IPS-20b (cell line): ENCODE data around the gene PDHX.

ENCODE experiments used
- H3K27ac ChIP-seq: one replicate; pipeline ENCODE4 v1.5.1; 2013; ENCODE audit warnings: low read length
- H3K27me3 ChIP-seq: 2 replicates; pipeline ENCODE4 v1.6.1; 2013; ENCODE audit warnings: mild to moderate bottlenecking, low read length, inconsistent platforms; ENCODE audit not compliant: insufficient read depth
- H3K36me3 ChIP-seq: 2 replicates; pipeline ENCODE4 v1.6.1; 2013; ENCODE audit warnings: low read depth, mild to moderate bottlenecking, inconsistent platforms, low read length, moderate library complexity; ENCODE audit not compliant: insufficient read depth
- H3K4me1 ChIP-seq: 2 replicates; pipeline ENCODE4 v1.6.1; 2013; ENCODE audit warnings: mild to moderate bottlenecking, control low read depth, inconsistent platforms, low read length, moderate library complexity; ENCODE audit not compliant: insufficient read depth
- H3K4me3 ChIP-seq: 2 replicates; pipeline ENCODE4 v1.5.1; 2013; ENCODE audit warnings: mild to moderate bottlenecking, low read length, inconsistent platforms
- H3K9ac ChIP-seq: 2 replicates; pipeline ENCODE4 v1.6.1; 2013; ENCODE audit warnings: low read depth, mild to moderate bottlenecking, inconsistent platforms, low read length, moderate library complexity
- H3K9me3 ChIP-seq: 2 replicates; pipeline ENCODE4 v1.6.1; 2013; ENCODE audit warnings: mild to moderate bottlenecking, low read depth, low read length, inconsistent platforms; ENCODE audit not compliant: insufficient read depth

The PDHX gene

DNA sequence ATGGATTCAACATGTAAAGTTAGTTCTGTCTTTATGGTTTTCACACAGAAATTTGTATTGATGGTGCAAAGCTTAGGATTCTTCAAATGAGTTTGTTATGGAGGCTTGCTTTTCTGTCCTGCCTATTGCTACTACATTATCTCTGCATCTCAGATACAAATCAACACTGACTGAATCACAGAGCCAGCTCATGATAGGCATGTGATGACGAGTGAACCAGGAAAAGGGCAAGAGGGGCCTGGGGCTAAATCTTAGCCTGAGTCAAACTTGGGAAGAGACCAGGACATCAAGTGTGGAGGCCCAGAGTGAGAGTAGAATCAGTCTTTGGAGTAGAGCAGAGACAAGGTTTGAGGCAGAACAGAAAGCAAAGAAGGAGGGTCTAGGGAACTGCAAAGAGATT lies 115.4 kb downstream of the PDHX start:
- Histone ChIP-seq H3K9ac (no peak overlapping the region), H3K4me1 (no peaks in the 10 kb centered on the region; the same call in 1 of the 2 replicates), H3K4me3 (no peak overlapping the region), H3K36me3 (no peaks in the 10 kb centered on the region), H3K27ac (no peak overlapping the region), H3K27me3 (no peaks in the 10 kb centered on the region), H3K9me3 (no peaks in the 10 kb centered on the region)

DNA sequence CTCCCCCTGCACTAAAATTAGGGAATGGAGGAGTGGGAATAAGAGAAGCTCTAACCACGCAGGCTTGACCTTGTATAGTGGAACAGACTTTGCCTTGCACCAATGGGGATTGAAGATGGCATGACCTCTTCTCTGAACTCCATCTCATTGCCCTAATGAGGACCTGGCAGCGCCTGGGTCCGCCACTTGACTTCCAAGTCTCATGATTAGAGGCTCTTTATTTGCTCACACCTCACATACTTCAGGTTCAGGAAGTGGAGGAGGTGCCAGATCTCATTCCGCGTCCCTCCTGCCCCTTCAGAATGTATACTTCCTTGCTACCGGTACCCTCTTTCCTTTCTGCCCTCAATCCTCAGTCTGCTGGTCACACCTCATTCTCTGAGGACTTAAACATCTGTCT lies 116.6 kb downstream of the PDHX start:
- H3K9ac ChIP-seq: no peak overlapping the region
- H3K27ac ChIP-seq: no peak overlapping the region
- H3K27me3 ChIP-seq: no peaks in the 10 kb centered on the region
- H3K9me3 ChIP-seq: no peaks in the 10 kb centered on the region
- H3K36me3 ChIP-seq: no peaks in the 10 kb centered on the region
- no peaks in the 10 kb centered on the region; the same call in 1 of the 2 replicates for H3K4me1 ChIP-seq
- no peak overlapping the region for H3K4me3 ChIP-seq

DNA sequence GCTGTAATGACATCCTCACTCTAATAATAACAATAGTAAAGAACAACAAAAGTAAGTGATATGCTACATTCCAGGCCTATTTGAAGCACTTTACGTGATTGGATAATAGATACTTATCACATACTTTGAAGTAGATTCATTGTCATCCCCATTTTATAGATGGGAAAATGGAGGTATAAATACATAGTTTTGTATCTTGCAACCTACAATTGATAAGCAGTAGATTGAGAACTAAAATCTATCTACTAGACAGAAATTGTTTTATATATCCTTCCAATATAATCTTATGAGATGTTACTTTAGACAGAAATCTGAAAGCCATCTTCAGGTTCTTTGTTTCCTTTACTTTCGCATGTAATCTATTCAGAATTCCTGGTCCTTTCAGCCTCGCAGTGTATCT lies 118.0 kb downstream of the PDHX start:
- Histone ChIP-seq H3K9ac (no peak overlapping the region), H3K36me3 (no peaks in the 10 kb centered on the region), H3K4me1 (no peaks in the 10 kb centered on the region; the same call in 1 of the 2 replicates), H3K27me3 (no peaks in the 10 kb centered on the region), H3K27ac (no peak overlapping the region), H3K9me3 (no peaks in the 10 kb centered on the region), H3K4me3 (no peak overlapping the region)

DNA sequence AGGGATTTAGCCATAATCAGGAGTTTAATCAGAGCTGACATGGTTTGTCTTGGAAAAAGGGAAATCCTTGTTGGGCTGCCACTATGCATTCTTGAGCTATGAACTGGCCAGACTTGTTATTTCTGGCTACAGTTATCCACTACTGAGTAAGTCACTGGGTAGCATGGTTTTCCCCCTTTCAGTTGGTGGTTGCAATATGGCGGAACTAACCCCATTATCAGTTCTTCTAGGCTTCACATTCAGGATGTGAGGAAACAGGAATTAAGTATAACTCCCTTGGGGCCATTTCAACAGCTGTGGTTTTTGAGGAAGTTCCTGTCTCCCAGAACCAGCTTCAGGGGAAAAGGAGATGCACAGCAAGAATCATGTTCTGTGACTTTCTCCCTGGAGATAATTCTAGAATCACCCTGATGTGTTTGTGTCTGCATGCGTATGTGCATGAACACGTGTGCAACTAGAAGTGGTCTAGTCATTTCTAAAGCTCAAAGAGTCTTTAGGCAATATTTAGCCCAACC lies 119.5 kb downstream of the PDHX start:
- H3K36me3 ChIP-seq: no peaks in the 10 kb centered on the region
- H3K9me3 ChIP-seq: no peaks in the 10 kb centered on the region
- H3K27ac ChIP-seq: no peak overlapping the region
- no peaks in the 10 kb centered on the region; the same call in 1 of the 2 replicates for H3K4me1 ChIP-seq
- H3K4me3 ChIP-seq: no peak overlapping the region
- H3K9ac ChIP-seq: no peak overlapping the region
- no peaks in the 10 kb centered on the region for H3K27me3 ChIP-seq

DNA sequence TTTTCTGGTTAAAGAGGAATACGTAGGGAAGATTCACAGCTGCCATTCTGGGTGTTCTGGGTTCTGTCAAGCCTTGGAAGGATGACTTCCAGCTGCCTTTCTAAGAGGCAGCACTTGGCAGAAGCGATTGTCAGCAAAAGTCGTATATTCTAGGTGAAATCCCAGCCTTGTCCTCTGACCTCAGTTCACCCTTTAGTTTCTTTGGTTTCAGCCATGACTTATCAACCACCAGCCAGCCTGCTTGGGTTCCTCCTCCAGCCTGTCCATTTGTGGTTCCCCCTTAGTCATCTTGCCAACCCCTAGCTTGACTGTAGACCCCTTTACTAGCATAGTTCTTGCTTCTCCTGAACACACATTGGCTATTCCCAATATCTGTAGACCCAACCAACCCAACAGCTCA lies 120.2 kb downstream of the PDHX start:
- Histone ChIP-seq H3K27me3 (no peaks in the 10 kb centered on the region), H3K9me3 (no peaks in the 10 kb centered on the region), H3K4me1 (no peaks in the 10 kb centered on the region; the same call in 1 of the 2 replicates), H3K9ac (no peak overlapping the region), H3K27ac (no peak overlapping the region), H3K36me3 (no peaks in the 10 kb centered on the region), H3K4me3 (no peak overlapping the region)

DNA sequence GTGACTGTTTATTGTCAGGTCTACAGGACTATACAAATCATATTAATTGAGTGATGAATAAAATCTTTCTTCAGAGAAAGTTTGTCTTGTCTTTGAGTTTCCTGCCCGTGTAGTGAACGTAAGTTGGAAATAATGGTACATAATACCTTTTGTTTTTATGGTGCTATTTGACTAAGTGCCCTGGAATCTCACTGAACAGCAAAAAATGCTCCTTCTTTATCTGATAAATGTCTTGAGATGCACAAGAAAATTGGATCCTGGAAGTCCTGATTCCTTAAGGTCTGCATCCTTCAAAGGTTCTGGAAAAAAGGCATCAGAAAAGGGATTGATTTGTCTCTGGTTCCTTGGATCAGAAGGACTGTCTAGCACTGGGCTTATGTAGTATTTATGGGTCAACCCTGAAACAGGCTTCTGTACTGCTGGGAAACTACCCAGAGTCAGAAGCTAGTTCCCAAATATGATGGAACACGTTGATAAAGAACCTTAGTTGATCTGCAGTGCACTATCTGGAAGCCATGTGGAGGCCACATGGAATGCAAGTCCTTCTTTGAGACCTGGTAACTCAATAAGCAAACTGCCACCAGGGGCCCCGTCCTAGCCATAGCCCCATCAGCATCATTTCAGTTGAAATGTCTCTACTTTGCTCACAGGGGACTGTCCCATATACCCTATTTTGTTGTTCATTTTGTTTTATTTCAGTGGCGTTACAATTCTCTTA lies 122.0 kb downstream of the PDHX start:
- no peak overlapping the region for H3K9ac ChIP-seq
- no peak overlapping the region for H3K4me3 ChIP-seq
- H3K36me3 ChIP-seq: no peaks in the 10 kb centered on the region
- H3K9me3 ChIP-seq: no peaks in the 10 kb centered on the region
- H3K27me3 ChIP-seq: no peaks in the 10 kb centered on the region
- H3K4me1 ChIP-seq: no peaks in the 10 kb centered on the region
- H3K27ac ChIP-seq: no peak overlapping the region

DNA sequence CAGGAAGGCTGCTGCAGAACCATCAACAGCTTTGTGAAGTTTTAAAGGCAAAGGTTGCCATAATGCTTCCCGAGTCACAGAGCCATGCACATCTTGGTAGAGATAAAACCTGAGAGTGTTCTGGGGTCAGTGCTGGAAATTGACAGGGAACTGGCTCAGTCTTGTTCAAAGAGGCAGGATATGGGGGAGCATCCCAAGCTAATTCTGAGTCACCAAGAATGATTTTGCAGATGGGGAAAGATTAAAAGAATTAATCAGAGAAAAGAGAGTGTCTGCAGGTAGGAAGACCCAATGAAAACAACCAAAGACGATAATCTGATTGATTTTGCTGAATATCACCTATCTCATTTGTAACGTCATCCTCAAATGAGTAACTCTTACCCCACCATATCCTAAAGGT lies 122.7 kb downstream of the PDHX start:
- Histone ChIP-seq H3K4me3 (no peak overlapping the region), H3K27ac (no peak overlapping the region), H3K36me3 (no peaks in the 10 kb centered on the region), H3K9ac (no peak overlapping the region), H3K9me3 (no peaks in the 10 kb centered on the region), H3K4me1 (no peaks in the 10 kb centered on the region), H3K27me3 (no peaks in the 10 kb centered on the region)

DNA sequence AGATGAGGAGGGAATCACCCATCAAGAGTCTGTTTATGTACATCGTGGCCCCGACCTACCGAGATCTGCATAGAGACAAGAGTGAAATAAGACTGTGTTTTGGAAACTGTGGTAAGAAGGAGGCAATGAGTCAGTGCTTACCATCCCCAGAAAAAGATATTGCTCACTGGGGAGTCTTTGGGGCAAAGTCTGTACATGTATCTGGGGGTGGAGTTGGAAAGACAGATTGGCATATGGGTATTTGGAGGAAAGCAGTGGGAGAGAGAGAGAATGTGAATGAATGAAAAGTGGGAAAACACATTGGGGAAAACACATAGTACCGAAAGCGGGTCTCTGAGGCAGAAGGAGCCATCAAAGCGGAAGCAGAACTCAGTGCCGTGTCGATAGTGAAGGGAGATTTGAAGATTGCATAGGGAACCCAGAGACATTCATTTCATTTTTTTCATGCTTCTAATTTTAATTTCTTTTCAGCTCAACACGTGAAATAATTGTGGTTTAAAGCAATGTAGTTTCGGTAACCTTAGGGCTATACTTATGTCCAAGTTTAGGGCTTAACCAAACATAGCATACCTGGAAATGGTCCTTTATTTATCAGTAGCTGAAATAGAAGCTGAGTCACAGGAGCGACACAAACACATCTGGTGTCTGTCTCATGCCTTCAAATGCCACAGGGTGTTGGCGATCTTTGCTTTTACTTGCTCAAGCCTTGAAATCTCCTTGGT lies 124.0 kb downstream of the PDHX start:
- H3K9me3 ChIP-seq: no peaks in the 10 kb centered on the region
- H3K4me3 ChIP-seq: no peak overlapping the region
- H3K36me3 ChIP-seq: no peaks in the 10 kb centered on the region
- H3K4me1 ChIP-seq: no peaks in the 10 kb centered on the region
- H3K9ac ChIP-seq: no peak overlapping the region
- no peak overlapping the region for H3K27ac ChIP-seq
- no peaks in the 10 kb centered on the region for H3K27me3 ChIP-seq

DNA sequence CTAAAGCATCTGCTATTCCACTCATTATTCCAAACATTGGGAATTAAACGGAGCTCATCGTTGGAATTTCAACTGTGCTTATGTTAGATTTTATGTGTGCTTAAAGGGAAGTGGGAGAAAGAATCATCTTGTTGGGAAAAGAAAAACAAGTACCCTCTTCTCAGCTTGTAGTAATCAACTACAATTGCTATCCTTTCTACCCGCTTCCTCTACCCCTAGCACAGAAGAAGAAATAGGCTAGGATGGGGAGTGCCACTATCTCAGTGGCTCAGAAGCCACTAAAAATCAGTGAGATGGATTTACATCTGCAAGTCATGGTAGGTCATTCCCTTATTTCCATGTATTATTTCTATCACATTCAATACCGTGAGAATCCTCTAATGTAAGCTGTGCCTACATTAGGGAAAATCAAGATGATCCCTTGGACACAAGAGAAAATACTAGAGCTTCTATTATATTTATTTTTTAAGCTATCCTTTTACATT lies 124.7 kb downstream of the PDHX start:
- no peaks in the 10 kb centered on the region for H3K36me3 ChIP-seq
- no peaks in the 10 kb centered on the region for H3K4me1 ChIP-seq
- H3K9me3 ChIP-seq: no peaks in the 10 kb centered on the region
- H3K27me3 ChIP-seq: no peaks in the 10 kb centered on the region
- H3K4me3 ChIP-seq: no peak overlapping the region
- H3K27ac ChIP-seq: no peak overlapping the region
- H3K9ac ChIP-seq: no peak overlapping the region

DNA sequence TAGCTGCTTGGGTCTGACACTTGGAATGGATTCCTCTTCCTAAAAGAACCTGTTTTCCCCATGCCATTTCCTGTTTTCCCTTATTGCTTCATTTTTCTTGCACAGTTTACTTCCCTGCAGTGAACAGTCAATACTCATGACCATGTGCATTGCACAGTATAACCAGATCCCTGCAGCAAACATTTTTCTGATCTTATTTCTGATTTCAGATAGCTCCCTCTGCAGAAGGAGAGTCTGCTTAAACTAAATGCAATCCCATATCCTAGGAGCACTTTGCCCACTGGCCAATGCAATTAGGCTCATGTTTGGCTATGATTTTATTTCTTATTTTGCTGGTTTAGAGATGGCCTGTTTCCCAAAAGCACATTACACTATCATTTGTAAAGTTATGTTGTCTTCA lies 125.8 kb downstream of the PDHX start:
- Histone ChIP-seq H3K36me3 (no peaks in the 10 kb centered on the region), H3K27ac (no peak overlapping the region), H3K4me3 (no peak overlapping the region), H3K27me3 (no peaks in the 10 kb centered on the region), H3K4me1 (no peaks in the 10 kb centered on the region), H3K9me3 (no peaks in the 10 kb centered on the region), H3K9ac (no peak overlapping the region)

DNA sequence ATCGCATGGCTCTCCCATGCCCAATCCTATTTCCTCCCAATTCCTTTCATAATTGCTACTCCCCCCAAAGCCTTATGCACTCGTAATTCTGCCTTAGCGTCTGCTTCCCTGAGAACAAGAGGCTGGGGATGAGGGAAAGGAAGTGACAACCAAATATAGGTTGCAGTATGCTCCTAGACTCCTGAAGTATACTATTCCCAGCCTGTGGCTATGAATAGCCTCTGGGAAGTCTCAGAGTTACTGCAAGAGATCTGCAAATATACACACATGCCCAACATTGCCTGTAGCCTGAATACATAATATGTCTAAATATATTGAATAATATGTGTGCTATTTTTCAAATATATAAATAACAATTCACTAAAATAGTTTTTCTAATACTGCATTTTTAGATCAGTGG lies 126.5 kb downstream of the PDHX start:
- Histone ChIP-seq H3K4me1 (no peaks in the 10 kb centered on the region), H3K27ac (no peak overlapping the region), H3K27me3 (no peaks in the 10 kb centered on the region), H3K4me3 (no peak overlapping the region), H3K9me3 (no peaks in the 10 kb centered on the region), H3K9ac (no peak overlapping the region), H3K36me3 (no peaks in the 10 kb centered on the region)

DNA sequence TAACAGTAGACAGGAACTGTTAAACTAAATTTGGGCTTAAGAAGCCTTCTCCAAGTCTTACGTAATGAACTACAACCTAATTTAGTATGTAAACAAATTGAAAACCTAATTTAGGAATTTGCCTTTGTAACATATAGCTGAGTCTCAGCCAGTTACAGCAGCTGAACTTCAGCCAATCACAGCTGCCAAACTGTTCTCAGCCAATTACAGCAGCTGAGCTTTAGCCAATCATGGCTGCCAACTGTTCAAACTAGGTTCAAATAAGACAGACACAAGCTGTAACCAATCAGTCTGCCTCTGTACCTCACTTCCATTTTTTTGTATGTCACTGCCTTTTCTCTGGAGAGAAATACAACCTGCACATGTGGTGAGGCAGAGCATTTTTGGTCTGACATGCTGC lies 127.5 kb downstream of the PDHX start:
- H3K4me3 ChIP-seq: no peak overlapping the region
- no peaks in the 10 kb centered on the region for H3K4me1 ChIP-seq
- no peaks in the 10 kb centered on the region for H3K27me3 ChIP-seq
- no peaks in the 10 kb centered on the region for H3K36me3 ChIP-seq
- no peak overlapping the region for H3K27ac ChIP-seq
- no peaks in the 10 kb centered on the region for H3K9me3 ChIP-seq
- H3K9ac ChIP-seq: no peak overlapping the region
